Neural cell (in vitro differentiated cells): ENCODE results near the gene ITPK1. TPM values are rescaled to one million over a fixed set of nuclear protein-coding genes. Genes with fewer than 3 reads are reported as not detected.

ENCODE experiments used
- H2AFZ ChIP-seq: fragments of 200-600, 300-800 bp; sonication (generic), shearing (Covaris generic); 2 replicates; pipeline ENCODE4 v1.6.0; 2014; ENCODE audit warnings: low read depth, mild to moderate bottlenecking, antibody characterized with exemption, low read length, moderate library complexity
- H3F3A ChIP-seq: fragments of 200-600 bp; shearing (Covaris generic); 2 replicates; pipeline ENCODE4 v1.6.1; 2016; ENCODE audit warnings: mild to moderate bottlenecking, moderate library complexity, mixed read lengths, antibody characterized with exemption, low read length; ENCODE audit not compliant: insufficient read depth, poor library complexity, severe bottlenecking
- H3K27ac ChIP-seq: fragments of 200-600, 300-800 bp; sonication (generic), shearing (Covaris generic); 2 replicates; pipeline ENCODE4 v1.5.1; 2014; ENCODE audit warnings: mild to moderate bottlenecking, low read length, moderate library complexity
- H3K27me3 ChIP-seq: fragments of 300-800, 200-600 bp; sonication (generic), shearing (Covaris generic); 2 replicates; pipeline ENCODE4 v1.6.0; 2014; ENCODE audit warnings: mild to moderate bottlenecking, low read depth, low read length, moderate library complexity; ENCODE audit not compliant: insufficient read depth
- H3K36me3 ChIP-seq: fragments of 300-800, 200-600 bp; sonication (generic), shearing (Covaris generic); 2 replicates; pipeline ENCODE4 v1.5.1; 2014; ENCODE audit warnings: mild to moderate bottlenecking, antibody characterized with exemption, low read length, moderate library complexity; ENCODE audit not compliant: insufficient read depth
- H3K4me2 ChIP-seq: fragments of 300-800, 200-600 bp; sonication (generic), shearing (Covaris generic); 2 replicates; pipeline ENCODE4 v1.6.0; 2014; ENCODE audit warnings: mild to moderate bottlenecking, low read length
- H3K4me3 ChIP-seq: fragments of 300-800, 200-600 bp; sonication (generic), shearing (Covaris generic); 2 replicates; pipeline ENCODE4 v1.5.1; 2014; ENCODE audit warnings: mild to moderate bottlenecking, low read length, moderate library complexity
- H3K79me2 ChIP-seq: fragments of 200-600 bp; shearing (Covaris generic); replicated peaks from 2 replicates; pipeline ENCODE4 v1.6.0; 2014; ENCODE audit warnings: mild to moderate bottlenecking, low read length, moderate library complexity; ENCODE audit not compliant: insufficient read depth
- H3K9ac ChIP-seq: fragments of 300-800, 200-600 bp; sonication (generic), shearing (Covaris generic); 2 replicates; pipeline ENCODE4 v1.6.1; 2016; ENCODE audit warnings: mild to moderate bottlenecking, low read length, mixed read lengths
- H3K9me2 ChIP-seq: fragments of 200-600 bp; shearing (Covaris generic); 2 replicates; pipeline ENCODE4 v1.6.1; 2016; ENCODE audit warnings: mild to moderate bottlenecking, low read length, mixed read lengths; ENCODE audit not compliant: insufficient read depth
- H3K9me3 ChIP-seq: fragments of 200-600, 300-800 bp; sonication (generic), shearing (Covaris generic); 2 replicates; pipeline ENCODE4 v1.6.1; 2016; ENCODE audit warnings: mild to moderate bottlenecking, mixed run types, low read length, moderate library complexity, mixed read lengths
- H4K20me1 ChIP-seq: fragments of 200-600 bp; shearing (Covaris generic); 2 replicates; pipeline ENCODE4 v1.6.1; 2016; ENCODE audit warnings: mild to moderate bottlenecking, mixed run types; ENCODE audit not compliant: insufficient read depth
- EP300 ChIP-seq: fragments of 450-650 bp; conservative IDR thresholded peaks from 2 replicates; pipeline ENCODE4 v1.6.1; 2014; ENCODE audit warnings: antibody characterized with exemption, mild to moderate bottlenecking, moderate library complexity; ENCODE audit not compliant: poor library complexity, severe bottlenecking
- EZH2 ChIP-seq: fragments of 200-600, 300-800 bp; shearing (Covaris generic), sonication (generic); IDR thresholded peaks from 2 replicates; pipeline ENCODE4 v1.6.1; 2014; ENCODE audit warnings: antibody characterized with exemption, low read length, borderline replicate concordance, mild to moderate bottlenecking; ENCODE audit not compliant: insufficient read depth, poor library complexity, severe bottlenecking
- MXI1 ChIP-seq: fragments of 450-650 bp; conservative IDR thresholded peaks from 2 replicates; pipeline ENCODE4 v1.6.1; 2014; ENCODE audit warnings: antibody characterized with exemption, mild to moderate bottlenecking; ENCODE audit not compliant: poor library complexity, severe bottlenecking
- POLR2AphosphoS5 ChIP-seq: IDR thresholded peaks from 2 replicates; pipeline ENCODE4 v1.6.1; 2012
- RAD21 ChIP-seq: fragments of 450-650 bp; conservative IDR thresholded peaks from 2 replicates; pipeline ENCODE4 v1.6.1; 2014; ENCODE audit warnings: antibody characterized with exemption, mild to moderate bottlenecking, moderate library complexity
- SMC3 ChIP-seq: fragments of 450-650 bp; conservative IDR thresholded peaks from 2 replicates; pipeline ENCODE4 v1.6.1; 2014; ENCODE audit warnings: antibody characterized with exemption, mild to moderate bottlenecking, moderate library complexity; ENCODE audit not compliant: poor library complexity
- TAF1 ChIP-seq: IDR thresholded peaks from 2 replicates; pipeline ENCODE4 v1.6.1; 2012; ENCODE audit warnings: low read depth
- polyA plus RNA-seq: library from polyadenylated mRNA; depleted of rRNA; stranded (reverse); fragments of >200 nt; gene quantifications from 2 replicates; pipeline ENCODE4 v1.2.3, GENCODE V29; 2014
- TF ChIP-seq, protein P1 (sequence below): IDR thresholded peaks from 2 replicates; pipeline ENCODE4 v1.6.1; 2012; ENCODE audit warnings: borderline replicate concordance
- TF ChIP-seq, protein P2 (sequence below): fragments of 450-650 bp; IDR thresholded peaks from 2 replicates; pipeline ENCODE4 v1.5.1; 2014; ENCODE audit warnings: antibody characterized with exemption, mild to moderate bottlenecking, moderate library complexity; ENCODE audit not compliant: poor library complexity, severe bottlenecking

The ITPK1 gene
- polyA plus RNA-seq, 1 donor from 2014 or later: 65.0 TPM

DNA sequence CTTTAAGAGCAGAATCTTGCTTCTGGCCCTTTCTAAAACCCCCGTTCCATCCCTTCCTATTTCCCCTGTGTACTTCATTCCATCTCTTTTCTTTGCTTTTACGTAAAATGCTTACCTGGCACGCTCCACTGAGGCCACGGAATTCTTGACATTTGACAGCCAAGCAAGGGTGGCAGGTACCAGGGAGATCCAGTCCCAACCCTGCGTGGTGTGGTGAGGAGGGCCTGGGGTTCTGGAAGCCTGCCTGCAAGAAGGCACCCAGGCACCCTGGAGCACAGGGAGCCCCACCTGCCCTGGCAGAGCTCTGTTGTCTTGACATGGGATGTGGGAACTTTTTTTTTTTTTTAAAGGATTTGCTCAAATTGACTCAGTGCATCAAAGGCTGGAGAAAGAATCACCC is 48.6 kb downstream of the ITPK1 start:
- Histone ChIP-seq H2AFZ (no peak overlapping the region), H3K36me3 (no peaks in the 10 kb centered on the region), H3K27ac (no peak overlapping the region), H3K9ac (no peak overlapping the region), H4K20me1 (no peaks in the 10 kb centered on the region), H3K79me2 (no peaks in the 10 kb centered on the region), H3K4me2 (no peak overlapping the region), H3K27me3 (no peaks in the 10 kb centered on the region), H3K9me2 (no peaks in the 10 kb centered on the region), H3K9me3 (no peaks in the 10 kb centered on the region), H3K4me3 (no peak overlapping the region), H3F3A (no peaks in the 10 kb centered on the region)
- TF ChIP-seq EZH2 (no peak), RAD21 (no peak), SMC3 (no peak), EP300 (no peak), POLR2AphosphoS5 (no peak)
- TF ChIP-seq, protein P1, sequence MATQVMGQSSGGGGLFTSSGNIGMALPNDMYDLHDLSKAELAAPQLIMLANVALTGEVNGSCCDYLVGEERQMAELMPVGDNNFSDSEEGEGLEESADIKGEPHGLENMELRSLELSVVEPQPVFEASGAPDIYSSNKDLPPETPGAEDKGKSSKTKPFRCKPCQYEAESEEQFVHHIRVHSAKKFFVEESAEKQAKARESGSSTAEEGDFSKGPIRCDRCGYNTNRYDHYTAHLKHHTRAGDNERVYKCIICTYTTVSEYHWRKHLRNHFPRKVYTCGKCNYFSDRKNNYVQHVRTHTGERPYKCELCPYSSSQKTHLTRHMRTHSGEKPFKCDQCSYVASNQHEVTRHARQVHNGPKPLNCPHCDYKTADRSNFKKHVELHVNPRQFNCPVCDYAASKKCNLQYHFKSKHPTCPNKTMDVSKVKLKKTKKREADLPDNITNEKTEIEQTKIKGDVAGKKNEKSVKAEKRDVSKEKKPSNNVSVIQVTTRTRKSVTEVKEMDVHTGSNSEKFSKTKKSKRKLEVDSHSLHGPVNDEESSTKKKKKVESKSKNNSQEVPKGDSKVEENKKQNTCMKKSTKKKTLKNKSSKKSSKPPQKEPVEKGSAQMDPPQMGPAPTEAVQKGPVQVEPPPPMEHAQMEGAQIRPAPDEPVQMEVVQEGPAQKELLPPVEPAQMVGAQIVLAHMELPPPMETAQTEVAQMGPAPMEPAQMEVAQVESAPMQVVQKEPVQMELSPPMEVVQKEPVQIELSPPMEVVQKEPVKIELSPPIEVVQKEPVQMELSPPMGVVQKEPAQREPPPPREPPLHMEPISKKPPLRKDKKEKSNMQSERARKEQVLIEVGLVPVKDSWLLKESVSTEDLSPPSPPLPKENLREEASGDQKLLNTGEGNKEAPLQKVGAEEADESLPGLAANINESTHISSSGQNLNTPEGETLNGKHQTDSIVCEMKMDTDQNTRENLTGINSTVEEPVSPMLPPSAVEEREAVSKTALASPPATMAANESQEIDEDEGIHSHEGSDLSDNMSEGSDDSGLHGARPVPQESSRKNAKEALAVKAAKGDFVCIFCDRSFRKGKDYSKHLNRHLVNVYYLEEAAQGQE: no peak

DNA sequence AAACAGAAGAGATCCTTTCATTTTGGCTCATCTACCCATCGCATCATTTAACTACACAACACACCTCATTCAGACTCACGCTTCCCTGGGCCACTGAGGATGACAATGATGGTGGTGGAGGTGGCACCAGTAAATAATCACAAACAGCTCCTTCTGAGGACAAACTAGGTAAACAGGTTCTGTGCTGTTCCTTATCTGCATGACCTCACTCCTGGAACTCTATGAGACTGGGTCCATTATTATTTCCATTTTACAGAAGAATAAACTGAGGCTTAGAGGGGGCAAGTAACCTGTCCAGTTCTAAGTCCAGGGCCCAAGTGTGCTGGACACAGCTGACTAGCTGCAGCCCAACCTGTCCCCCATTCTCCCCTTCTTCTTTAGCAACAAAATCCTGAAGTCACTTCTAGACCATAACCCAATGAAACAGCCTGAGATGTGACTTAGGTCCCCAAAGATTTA is 50.4 kb downstream of the ITPK1 start:
- Histone ChIP-seq H3K9me3 (no peaks in the 10 kb centered on the region), H3K4me3 (no peak overlapping the region), H3F3A (no peaks in the 10 kb centered on the region), H2AFZ (no peak overlapping the region), H3K79me2 (no peaks in the 10 kb centered on the region), H3K27me3 (no peaks in the 10 kb centered on the region), H3K4me2 (no peak overlapping the region), H4K20me1 (no peaks in the 10 kb centered on the region), H3K27ac (no peak overlapping the region), H3K9me2 (no peaks in the 10 kb centered on the region), H3K9ac (no peak overlapping the region), H3K36me3 (no peaks in the 10 kb centered on the region)
- TF ChIP-seq EZH2 (no peak), EP300 (no peak), RAD21 (no peak), POLR2AphosphoS5 (no peak), SMC3 (no peak), MXI1 (no peak), TAF1 (no peak)
- TF ChIP-seq, protein P2, sequence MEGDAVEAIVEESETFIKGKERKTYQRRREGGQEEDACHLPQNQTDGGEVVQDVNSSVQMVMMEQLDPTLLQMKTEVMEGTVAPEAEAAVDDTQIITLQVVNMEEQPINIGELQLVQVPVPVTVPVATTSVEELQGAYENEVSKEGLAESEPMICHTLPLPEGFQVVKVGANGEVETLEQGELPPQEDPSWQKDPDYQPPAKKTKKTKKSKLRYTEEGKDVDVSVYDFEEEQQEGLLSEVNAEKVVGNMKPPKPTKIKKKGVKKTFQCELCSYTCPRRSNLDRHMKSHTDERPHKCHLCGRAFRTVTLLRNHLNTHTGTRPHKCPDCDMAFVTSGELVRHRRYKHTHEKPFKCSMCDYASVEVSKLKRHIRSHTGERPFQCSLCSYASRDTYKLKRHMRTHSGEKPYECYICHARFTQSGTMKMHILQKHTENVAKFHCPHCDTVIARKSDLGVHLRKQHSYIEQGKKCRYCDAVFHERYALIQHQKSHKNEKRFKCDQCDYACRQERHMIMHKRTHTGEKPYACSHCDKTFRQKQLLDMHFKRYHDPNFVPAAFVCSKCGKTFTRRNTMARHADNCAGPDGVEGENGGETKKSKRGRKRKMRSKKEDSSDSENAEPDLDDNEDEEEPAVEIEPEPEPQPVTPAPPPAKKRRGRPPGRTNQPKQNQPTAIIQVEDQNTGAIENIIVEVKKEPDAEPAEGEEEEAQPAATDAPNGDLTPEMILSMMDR: no peak
- TF ChIP-seq, protein P1: no peak
